OCI-LY3 (cell line): ENCODE measurements around the gene NCOA1.

Experiments
- CTCF ChIP-seq: fragments of 200-600, 300-600 bp; sonication (generic); IDR thresholded peaks from 2 replicates; pipeline ENCODE4 v1.5.1; 2014; ENCODE audit warnings: antibody characterized with exemption, low read length, low read depth
- EZH2phosphoT487 ChIP-seq: fragments of 200-600 bp; shearing (Covaris generic); IDR thresholded peaks from 2 replicates; pipeline ENCODE4 v1.6.1; 2018; ENCODE audit warnings: antibody characterized with exemption, mixed run types, low read depth

DNA sequence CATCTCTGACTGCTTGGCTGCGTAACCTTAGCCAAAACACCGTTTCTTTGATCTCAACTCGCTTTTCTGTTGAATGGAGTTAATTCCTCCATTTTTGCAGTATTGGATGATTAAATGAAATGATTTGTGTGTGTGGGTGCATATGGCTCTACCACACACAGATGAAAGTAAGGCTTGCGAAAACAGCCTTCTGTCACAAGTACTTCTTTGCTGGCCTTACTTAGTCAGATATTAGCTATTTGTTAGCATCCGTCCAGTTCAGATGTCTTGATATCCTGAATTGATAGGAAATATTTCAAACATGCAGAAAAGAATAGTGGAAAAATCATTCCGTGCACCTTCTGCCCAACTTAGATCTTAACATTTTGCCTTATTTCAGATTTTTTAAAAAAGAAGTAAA is 21.8 kb downstream of the NCOA1 start:
- TF ChIP-seq EZH2phosphoT487 (no peak), CTCF (no peak)
